HK-2 (cell line): ENCODE results near the gene MRLN.
A peak's percentile ranks its signal among the peaks of the same experiment; 100 is the strongest.
"Not testable (repeated sequence)": the region's sequence is repeated elsewhere in the genome, so short reads cannot be mapped to it uniquely, and the experiment has no call there.

Source experiments
- DNase-seq: peaks from one replicate; pipeline ENCODE4 v3.0.0-alpha.2; 2018; ENCODE audit not compliant: unreplicated experiment

Gene MRLN

DNA sequence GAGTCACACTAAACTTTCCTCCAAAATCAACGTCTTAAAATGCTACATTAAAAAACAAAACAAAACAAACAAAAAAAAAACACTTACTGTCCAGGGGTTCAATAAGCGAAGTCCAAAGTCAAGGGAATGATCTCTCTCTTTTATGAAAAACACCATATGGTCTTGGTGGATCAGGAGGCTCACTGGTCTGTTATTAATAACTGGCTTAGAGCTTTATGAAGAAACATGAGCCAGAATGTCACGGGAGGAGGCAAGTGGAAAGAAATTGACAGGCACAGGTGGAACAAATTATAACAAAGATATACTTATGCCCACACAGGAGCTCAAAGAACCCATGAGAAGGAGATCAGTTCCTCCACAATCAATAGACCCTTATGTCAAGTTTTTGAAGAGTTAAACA, at the start of gene MRLN:
MRLN (minus strand) TSS at position 189 of the 400 bp plus-strand sequence.
- DNase-seq: no peak

DNA sequence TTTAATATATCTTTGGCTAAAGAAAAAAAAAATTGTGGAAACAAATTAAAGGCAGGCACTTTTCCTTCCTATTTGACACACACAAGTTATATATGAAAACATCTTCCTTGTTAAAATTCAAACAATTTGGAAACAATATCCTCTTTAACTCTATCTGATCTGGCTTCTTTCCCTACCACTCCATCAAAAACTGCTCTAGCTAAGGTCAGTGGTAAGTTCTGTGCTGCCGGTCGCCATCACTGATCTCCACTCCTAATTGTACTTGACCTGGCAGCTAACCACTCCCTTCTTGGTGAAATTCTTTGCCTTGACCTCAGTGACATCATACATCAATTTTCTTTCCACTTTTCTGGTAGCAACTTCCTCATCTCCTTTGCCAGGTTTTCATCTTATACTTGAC, 47.9 kb upstream of the MRLN start:
- no peak for DNase-seq

GRCh38 chr10:59799421-59799820, 46.2 kb upstream of the MRLN start:
- no peak for DNase-seq

GRCh38 chr10:59793919-59794318, 40.7 kb upstream of the MRLN start:
- no peak for DNase-seq

DNA sequence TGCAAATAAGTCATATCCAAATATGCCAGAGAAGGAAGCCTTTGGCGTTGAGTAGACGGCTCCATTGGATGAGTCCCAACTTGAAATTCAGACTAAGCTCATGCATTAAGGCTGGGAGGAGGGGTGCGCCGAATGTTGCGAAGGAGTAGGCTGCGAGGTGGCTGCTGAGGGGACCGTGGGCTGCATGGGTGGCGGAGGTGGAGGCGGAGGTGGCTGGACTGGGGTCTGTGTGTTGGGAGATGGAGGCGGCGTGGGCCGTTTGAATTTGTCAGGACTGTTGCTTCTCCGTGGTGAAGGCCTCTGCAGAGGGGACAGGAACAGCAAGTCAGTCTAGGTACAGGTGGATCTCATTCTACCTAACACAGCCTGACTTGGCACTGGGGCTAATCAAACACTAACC, 39.6 kb upstream of the MRLN start:
- DNase-seq: no peak

- DNase-seq: no peak
Observed at GRCh38 chr10:59791601-59792000, 38.3 kb upstream of the MRLN start.

DNA sequence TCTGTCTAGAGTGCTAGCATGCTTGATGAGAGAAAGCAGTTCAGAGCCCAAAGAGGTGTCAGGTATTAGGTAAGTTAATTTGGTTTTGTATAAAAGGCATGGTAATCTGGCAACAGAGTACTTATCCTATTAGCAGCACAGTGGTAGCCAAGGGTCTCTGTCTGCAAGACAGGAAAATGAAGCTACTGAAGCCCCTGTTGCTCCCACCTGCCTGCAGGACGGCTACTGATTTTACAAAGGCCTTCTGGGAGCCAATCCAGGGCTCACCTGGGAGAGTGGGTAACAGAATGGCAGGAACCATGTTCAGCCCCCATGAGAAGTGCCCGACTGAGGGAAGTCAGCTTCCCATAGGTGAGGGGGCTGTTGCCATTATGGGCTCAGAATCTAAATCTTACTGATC, 36.8 kb upstream of the MRLN start:
- not testable (repeated sequence) for DNase-seq

DNA sequence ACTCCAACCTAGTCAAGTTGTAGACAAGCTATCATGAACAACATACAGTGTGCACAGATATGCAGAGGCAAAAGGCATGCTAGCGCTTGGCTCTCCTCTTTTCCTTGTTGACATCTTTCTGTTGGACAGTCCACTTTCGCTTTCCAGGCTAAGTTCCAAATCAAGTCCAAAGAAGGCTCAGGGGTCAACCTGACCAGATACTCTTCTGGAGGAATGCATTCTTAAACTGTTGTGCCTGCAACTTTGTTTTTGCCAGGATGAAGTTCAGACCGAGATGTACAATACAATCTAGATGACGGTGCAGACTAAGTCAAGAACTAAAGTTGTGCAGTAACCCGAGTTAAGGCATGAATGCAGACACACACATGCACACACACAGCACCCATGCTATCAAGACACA, 35.7 kb upstream of the MRLN start:
- not testable (repeated sequence) for DNase-seq

DNA sequence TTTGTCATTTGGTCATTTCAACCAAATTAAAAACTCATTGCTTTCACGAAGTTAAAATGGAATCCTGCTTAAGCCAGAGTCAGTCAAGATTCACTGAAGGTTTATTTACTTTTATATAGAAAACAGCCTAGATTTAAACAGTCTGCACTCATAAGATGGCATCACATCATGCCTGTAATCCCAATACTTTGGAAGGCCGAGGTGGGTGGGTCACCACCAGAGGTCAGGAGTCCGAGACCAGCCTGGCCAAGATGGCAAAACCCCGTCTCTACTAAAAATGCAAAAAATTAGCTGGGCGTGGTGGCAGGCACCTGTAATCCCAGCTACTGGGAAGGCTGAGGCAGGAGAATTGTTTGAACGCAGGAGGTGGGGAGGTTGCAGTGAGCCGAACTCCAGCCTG, 33.8 kb upstream of the MRLN start:
- not testable (repeated sequence) for DNase-seq

- not testable (repeated sequence) for DNase-seq
Observed at GRCh38 chr10:59785476-59785875, 32.2 kb upstream of the MRLN start.

- no peak for DNase-seq
Observed at GRCh38 chr10:59781511-59781910, 28.3 kb upstream of the MRLN start.

GRCh38 chr10:59779756-59780533, 26.7 kb upstream of the MRLN start:
- DNase-seq: peak; percentile 49

DNA sequence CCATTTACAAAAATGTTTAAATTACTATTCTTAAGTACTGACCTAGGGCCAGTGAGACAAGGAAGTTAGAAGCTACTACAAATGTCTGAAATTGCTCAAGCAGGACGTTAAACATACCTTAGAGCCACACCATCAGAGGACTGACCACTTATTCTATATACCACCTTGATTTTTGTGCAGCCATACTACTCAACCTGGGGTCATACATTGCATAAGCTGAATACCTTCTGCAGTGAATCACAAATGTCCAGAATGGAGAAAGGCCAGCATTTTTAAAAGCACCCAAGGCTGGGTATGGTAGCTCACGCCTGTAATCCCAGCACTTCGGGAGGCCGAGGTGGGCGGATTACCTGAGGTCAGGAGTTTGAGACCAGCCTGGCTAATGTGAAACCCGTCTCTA, 21.2 kb upstream of the MRLN start:
- no peak for DNase-seq

DNA sequence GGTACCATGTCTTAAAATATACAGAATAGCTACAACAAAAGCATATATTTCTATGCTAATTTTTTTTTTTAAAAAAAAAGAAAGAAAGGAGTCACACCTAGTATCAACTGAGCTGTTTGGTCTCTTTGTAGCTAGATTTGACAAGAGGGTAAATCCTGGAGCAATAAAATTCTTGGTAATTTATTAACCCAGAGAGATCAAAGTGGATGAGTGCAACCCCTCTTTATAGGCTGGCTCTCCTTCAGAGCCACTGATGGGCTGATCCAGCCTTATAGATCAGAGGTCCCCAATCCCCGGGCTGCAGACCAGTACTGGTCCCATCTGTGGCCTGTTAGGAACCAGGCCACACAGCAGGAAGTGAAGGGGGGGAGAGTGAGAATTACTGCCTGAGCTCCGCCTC, 19.8 kb upstream of the MRLN start:
- DNase-seq: no peak

- DNase-seq: no peak
Observed at GRCh38 chr10:59771162-59771807, 18.0 kb upstream of the MRLN start.

- DNase-seq: no peak
Observed at GRCh38 chr10:59770689-59771088, 17.4 kb upstream of the MRLN start.

DNA sequence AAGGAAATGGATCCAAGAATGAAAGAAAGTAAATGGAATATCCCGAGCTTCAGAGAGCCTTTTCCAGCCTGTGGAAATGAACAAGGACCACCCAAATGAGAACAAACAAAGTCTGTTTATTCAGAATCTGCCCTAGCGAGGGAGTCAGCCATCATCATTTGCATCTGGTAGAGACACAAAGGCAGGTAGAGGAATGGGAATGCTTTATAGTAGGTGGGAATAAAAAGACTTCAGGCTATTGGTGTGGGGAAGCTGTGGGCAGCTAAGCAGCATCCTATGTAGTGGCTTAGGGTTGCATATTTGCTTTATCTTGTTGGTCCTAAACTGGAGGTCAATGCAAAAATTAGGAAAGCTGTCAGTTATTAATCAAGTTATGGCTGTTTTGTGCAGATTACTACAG, 9.2 kb upstream of the MRLN start:
- no peak for DNase-seq

GRCh38 chr10:59757966-59758365, 4.7 kb upstream of the MRLN start:
- DNase-seq: no peak

DNA sequence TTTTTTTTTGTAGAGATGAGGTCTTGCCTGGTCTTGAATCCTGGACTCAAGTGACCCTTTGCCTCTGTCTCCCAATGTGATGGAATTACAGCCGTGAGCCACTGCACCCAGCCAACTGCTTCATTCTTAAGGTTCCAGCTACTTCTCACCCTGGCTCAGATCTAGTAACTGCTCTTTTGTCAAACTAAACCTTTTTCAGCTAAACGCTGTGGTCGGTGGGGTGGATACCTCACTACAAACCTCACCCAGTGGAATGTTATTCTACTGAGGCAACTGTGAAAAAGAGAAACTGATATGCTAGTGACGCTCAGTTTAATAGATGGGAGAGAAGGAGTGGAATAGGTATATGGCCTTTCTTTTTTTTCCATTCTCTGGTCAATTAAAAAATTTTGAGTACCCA, 1.7 kb upstream of the MRLN start:
- DNase-seq: no peak

- no peak for DNase-seq
Observed at GRCh38 chr10:59752278-59752940, 846 bp downstream of the MRLN start.

- DNase-seq: no peak
Observed at GRCh38 chr10:59750155-59750945, 2.9 kb downstream of the MRLN start.

- peak; percentile 4 for DNase-seq
Observed at GRCh38 chr10:59748834-59749233, 4.4 kb downstream of the MRLN start.
